ENCODE results near the gene FSIP1. TPM values are rescaled to one million over a fixed set of nuclear protein-coding genes. Genes with fewer than 3 reads are reported as not detected.
A peak's percentile ranks its signal among the peaks of the same experiment; 100 is the strongest.

Gene FSIP1
- polyA plus RNA-seq, 3 donors = 0.10 to 0.48 (median 0.21) TPM

GRCh38 chr15:39761006-39761405 is 21.6 kb downstream of the FSIP1 start:
- no peak overlapping the region for H3K27ac Mint-ChIP-seq
- H3K27me3 ChIP-seq (ENCODE audit: control insufficient read depth in 2 of 2, insufficient read depth in 2 of 2, low read length in 2 of 2) = no peaks in the 10 kb centered on the region
- no peaks in the 10 kb centered on the region for H3K9me3 ChIP-seq (replicated peaks in 1 of 2; ENCODE audit: control insufficient read depth in 1 of 2, insufficient read depth in 1 of 2, low read length in 2 of 2)
- no peaks in the 10 kb centered on the region for H3K79me2 ChIP-seq (ENCODE audit: insufficient read depth, low read length)
- no peaks in the 10 kb centered on the region for H3K36me3 Mint-ChIP-seq
- no peak overlapping the region for H3K27ac ChIP-seq (ENCODE audit: low read depth in 1 of 2, low read length in 2 of 2)
- H3K4me3 ChIP-seq (replicated peaks in 1 of 3; ENCODE audit: low read depth in 2 of 3, low read length in 3 of 3) = no peak overlapping the region
- H2AFZ ChIP-seq (ENCODE audit: insufficient read depth, low read depth, low read length, poor library complexity, severe bottlenecking) = no peak overlapping the region
- intact Hi-C loops (cut with micrococcal nuclease) = no loop called here
- no CpG with 5 or more reads among the region's 2 CpGs for WGBS (ENCODE audit: insufficient coverage)
- H3K4me3 Mint-ChIP-seq = no peak overlapping the region
- H3K4me1 ChIP-seq (ENCODE audit: control insufficient read depth in 1 of 2, insufficient read depth in 2 of 2, low read length in 2 of 2) = no peaks in the 10 kb centered on the region
- no peaks in the 10 kb centered on the region for H3K36me3 ChIP-seq (replicated peaks in 1 of 2; ENCODE audit: control insufficient read depth in 1 of 2, insufficient read depth in 2 of 2, low read length in 2 of 2)
- H4K20me1 ChIP-seq (ENCODE audit: insufficient read depth, low read length) = no peaks in the 10 kb centered on the region
- peaks cover 0 to 1% (median 0%) of the 10 kb centered on the region in 3 donors for H3K27me3 Mint-ChIP-seq (ENCODE audit: low read depth in 3 of 3)
- H3K4me2 ChIP-seq (replicated peaks; ENCODE audit: extremely low read depth, low read length, poor library complexity, severe bottlenecking) = no peak overlapping the region
- H3K4me1 Mint-ChIP-seq = no peaks in the 10 kb centered on the region
- no peak overlapping the region for H3K9ac ChIP-seq (ENCODE audit: insufficient read depth, low read length, poor library complexity, severe bottlenecking)
- no peak for TF ChIP-seq CTCF (IDR thresholded peaks at IDR 0.05)
- H3K9me3 Mint-ChIP-seq = peaks cover 0 to 2% (median 0%) of the 10 kb centered on the region in 7 donors
- DNase-seq = no peak

GRCh38 chr15:39756806-39757522 is 25.7 kb downstream of the FSIP1 start:
- no peak overlapping the region for H3K4me3 Mint-ChIP-seq
- TF ChIP-seq CTCF (IDR thresholded peaks at IDR 0.05) = peak; percentile 85
- Histone ChIP-seq H3K27ac (ENCODE audit: low read depth in 1 of 2, low read length in 2 of 2) (no peak overlapping the region), H3K4me3 (replicated peaks in 1 of 3; ENCODE audit: low read depth in 2 of 3, low read length in 3 of 3) (no peak overlapping the region), H3K4me2 (replicated peaks; ENCODE audit: extremely low read depth, low read length, poor library complexity, severe bottlenecking) (no peak overlapping the region), H3K36me3 (replicated peaks in 1 of 2; ENCODE audit: control insufficient read depth in 1 of 2, insufficient read depth in 2 of 2, low read length in 2 of 2) (no peaks in the 10 kb centered on the region), H3K9me3 (replicated peaks in 1 of 2; ENCODE audit: control insufficient read depth in 1 of 2, insufficient read depth in 1 of 2, low read length in 2 of 2) (no peaks in the 10 kb centered on the region), H3K27me3 (ENCODE audit: control insufficient read depth in 2 of 2, insufficient read depth in 2 of 2, low read length in 2 of 2) (no peaks in the 10 kb centered on the region), H3K4me1 (ENCODE audit: control insufficient read depth in 1 of 2, insufficient read depth in 2 of 2, low read length in 2 of 2) (no peaks in the 10 kb centered on the region), H2AFZ (ENCODE audit: insufficient read depth, low read depth, low read length, poor library complexity, severe bottlenecking) (no peak overlapping the region), H4K20me1 (ENCODE audit: insufficient read depth, low read length) (no peaks in the 10 kb centered on the region), H3K79me2 (ENCODE audit: insufficient read depth, low read length) (no peaks in the 10 kb centered on the region), H3K9ac (ENCODE audit: insufficient read depth, low read length, poor library complexity, severe bottlenecking) (no peak overlapping the region)
- DNase-seq = peak; percentile 22 to 62 (median 44)
- H3K27ac Mint-ChIP-seq = no peak overlapping the region
- intact Hi-C loops (cut with micrococcal nuclease) = loop anchor here (5.0 to 10.0 kb wide), 5 partner anchors 172 to 1050 kb away; partner anchors contain the start of gene THBS1 (in 1 of the 2)
- H3K9me3 Mint-ChIP-seq = peaks cover 0 to 2% (median 0%) of the 10 kb centered on the region in 7 donors
- no CpG with 5 or more reads among the region's 2 CpGs for WGBS (ENCODE audit: insufficient coverage)
- H3K27me3 Mint-ChIP-seq (ENCODE audit: low read depth in 3 of 3) = peaks cover 0 to 3% (median 0%) of the 10 kb centered on the region in 3 donors
- no peaks in the 10 kb centered on the region for H3K4me1 Mint-ChIP-seq
- no peaks in the 10 kb centered on the region for H3K36me3 Mint-ChIP-seq

Measured in CD14-positive monocyte (primary cell).